ENCODE measurements around the gene TLE2.

TLE2 gene

GRCh38 chr19:3015126-3016057 is 13.7 kb downstream of the TLE2 start:
- Histone ChIP-seq H3K4me2 (ENCODE audit: low read depth, low read length) (no peak overlapping the region), H4K20me1 (ENCODE audit: insufficient read depth, low read length) (no peaks in the 10 kb centered on the region), H3K9ac (ENCODE audit: low read length) (no peak overlapping the region), H3K27ac (ENCODE audit: low read length) (no peak overlapping the region), H3K4me1 (ENCODE audit: low read length) (no peaks in the 10 kb centered on the region), H3K27me3 (replicated peaks; ENCODE audit: insufficient read depth, low read length) (peaks cover 91% of the 10 kb centered on the region), H3K9me2 (replicated peaks; ENCODE audit: insufficient read depth, low read length) (no peaks in the 10 kb centered on the region), H2AFZ (ENCODE audit: low read length) (no peak overlapping the region), H3F3A (ENCODE audit: insufficient read depth, low read length) (no peaks in the 10 kb centered on the region), H3K36me3 (replicated peaks; ENCODE audit: insufficient read depth, low read length) (no peaks in the 10 kb centered on the region), H3K4me3 (ENCODE audit: low read length) (no peak overlapping the region), H3K9me3 (replicated peaks; ENCODE audit: insufficient read depth, low read length) (no peaks in the 10 kb centered on the region), H3K79me2 (ENCODE audit: low read length) (no peaks in the 10 kb centered on the region)
- DNase-seq, result no peak
- TF ChIP-seq EZH2phosphoT487 (IDR thresholded peaks at IDR 0.05; ENCODE audit: low read length) (no peak), CTCF (IDR thresholded peaks at IDR 0.05; ENCODE audit: low read length) (no peak), EZH2 (optimal IDR thresholded peaks at IDR 0.05; ENCODE audit: low read depth, low read length) (no peak)

GRCh38 chr19:3014135-3014534 is 14.9 kb downstream of the TLE2 start:
- H3K4me3 ChIP-seq (ENCODE audit: low read length), result no peak overlapping the region

GRCh38 chr19:3013263-3013725 is 15.8 kb downstream of the TLE2 start:
- Histone ChIP-seq H3K4me3 (ENCODE audit: low read length) (no peak overlapping the region), H3K9me2 (replicated peaks; ENCODE audit: insufficient read depth, low read length) (no peaks in the 10 kb centered on the region), H3K36me3 (replicated peaks; ENCODE audit: insufficient read depth, low read length) (no peaks in the 10 kb centered on the region), H4K20me1 (ENCODE audit: insufficient read depth, low read length) (no peaks in the 10 kb centered on the region), H3F3A (ENCODE audit: insufficient read depth, low read length) (no peaks in the 10 kb centered on the region), H2AFZ (ENCODE audit: low read length) (no peak overlapping the region), H3K79me2 (ENCODE audit: low read length) (no peaks in the 10 kb centered on the region), H3K4me1 (ENCODE audit: low read length) (no peaks in the 10 kb centered on the region), H3K27ac (ENCODE audit: low read length) (no peak overlapping the region), H3K27me3 (replicated peaks; ENCODE audit: insufficient read depth, low read length) (peaks cover 92% of the 10 kb centered on the region), H3K9me3 (replicated peaks; ENCODE audit: insufficient read depth, low read length) (no peaks in the 10 kb centered on the region), H3K4me2 (ENCODE audit: low read depth, low read length) (no peak overlapping the region), H3K9ac (ENCODE audit: low read length) (no peak overlapping the region)
- TF ChIP-seq EZH2phosphoT487 (IDR thresholded peaks at IDR 0.05; ENCODE audit: low read length) (no peak), EZH2 (optimal IDR thresholded peaks at IDR 0.05; ENCODE audit: low read depth, low read length) (no peak), CTCF (IDR thresholded peaks at IDR 0.05; ENCODE audit: low read length) (no peak)
- DNase-seq, result no peak

More at GRCh38 chr19:3014135-3014534, 14.9 kb downstream of the TLE2 start:
- Histone ChIP-seq H3K36me3 (replicated peaks; ENCODE audit: insufficient read depth, low read length) (no peaks in the 10 kb centered on the region), H3F3A (ENCODE audit: insufficient read depth, low read length) (no peaks in the 10 kb centered on the region), H4K20me1 (ENCODE audit: insufficient read depth, low read length) (no peaks in the 10 kb centered on the region), H3K27ac (ENCODE audit: low read length) (no peak overlapping the region), H3K9ac (ENCODE audit: low read length) (no peak overlapping the region), H3K4me2 (ENCODE audit: low read depth, low read length) (no peak overlapping the region), H3K27me3 (replicated peaks; ENCODE audit: insufficient read depth, low read length) (peaks cover 91% of the 10 kb centered on the region), H2AFZ (ENCODE audit: low read length) (no peak overlapping the region), H3K79me2 (ENCODE audit: low read length) (no peaks in the 10 kb centered on the region), H3K9me2 (replicated peaks; ENCODE audit: insufficient read depth, low read length) (no peaks in the 10 kb centered on the region), H3K9me3 (replicated peaks; ENCODE audit: insufficient read depth, low read length) (no peaks in the 10 kb centered on the region), H3K4me1 (ENCODE audit: low read length) (no peaks in the 10 kb centered on the region)
- no peak for DNase-seq
- TF ChIP-seq EZH2phosphoT487 (IDR thresholded peaks at IDR 0.05; ENCODE audit: low read length) (no peak), CTCF (IDR thresholded peaks at IDR 0.05; ENCODE audit: low read length) (no peak), EZH2 (optimal IDR thresholded peaks at IDR 0.05; ENCODE audit: low read depth, low read length) (no peak)
